Caco-2 (cell line): ENCODE data around the gene PSMB8. TPM values are rescaled to one million over a fixed set of nuclear protein-coding genes. Genes with fewer than 3 reads are reported as not detected.
A peak's percentile ranks its signal among the peaks of the same experiment; 100 is the strongest.

Experiments used
- BruUV-seq: library from RNA; stranded (reverse); fragments of 400-500 nt; replicated peaks from 2 replicates; lab custom pipeline; 2021; lab: Mats Ljungman, UMichigan
- CTCF ChIA-PET: fragments of 300-600 bp; sonication (Branson Sonifier 250); formaldehyde crosslinking; loops from one replicate; lab custom pipeline; 2022; ENCODE audit warnings: antibody characterized with exemption; lab: Charles Lee
- POLR2A ChIA-PET: fragments of 300-600 bp; sonication (Branson Sonifier 250); formaldehyde crosslinking; loops from one replicate; lab custom pipeline; 2022; ENCODE audit warnings: antibody characterized with exemption; lab: Charles Lee
- DNase-seq, 2 experiments: peaks; one replicate each; pipeline versions ENCODE4 v3.0.0 to v3.0.0-alpha.2; 2020 to 2022
- H3K27me3 ChIP-seq: replicated peaks from 2 replicates; pipeline ENCODE4 v1.6.0; 2011; ENCODE audit warnings: low read length; ENCODE audit not compliant: control insufficient read depth, insufficient read depth
- H3K36me3 ChIP-seq: 2 replicates; pipeline ENCODE4 v1.5.1; 2011; ENCODE audit warnings: low read length; ENCODE audit not compliant: control insufficient read depth, insufficient read depth
- H3K4me1 ChIP-seq: fragments of 250-450 bp; sonication (Bioruptor Pico); 2 replicates; pipeline ENCODE4 v1.5.1; 2020; ENCODE audit warnings: mild to moderate bottlenecking
- H3K4me3 ChIP-seq: 2 replicates; pipeline ENCODE4 v1.5.1; 2011; ENCODE audit warnings: low read depth, mild to moderate bottlenecking, control low read depth, low read length
- H3K9me3 ChIP-seq: fragments of 250-450 bp; sonication (Bioruptor Pico); 2 replicates; pipeline ENCODE4 v1.5.1; 2020; ENCODE audit warnings: mild to moderate bottlenecking, moderate library complexity
- H3K27ac Mint-ChIP-seq: one replicate; pipeline ENCODE4 v1.8.0; 2022; ENCODE audit warnings: mixed read lengths; ENCODE audit not compliant: unreplicated experiment
- H3K27me3 Mint-ChIP-seq: one replicate; pipeline ENCODE4 v1.8.0; 2022; ENCODE audit warnings: mixed read lengths; ENCODE audit not compliant: insufficient read depth, unreplicated experiment
- H3K36me3 Mint-ChIP-seq: one replicate; pipeline ENCODE4 v1.8.0; 2022; ENCODE audit warnings: mild to moderate bottlenecking, mixed read lengths; ENCODE audit not compliant: insufficient read depth, unreplicated experiment
- H3K4me1 Mint-ChIP-seq: one replicate; pipeline ENCODE4 v1.8.0; 2022; ENCODE audit warnings: low read depth, mixed read lengths; ENCODE audit not compliant: unreplicated experiment
- H3K4me3 Mint-ChIP-seq: one replicate; pipeline ENCODE4 v1.8.0; 2022; ENCODE audit warnings: mild to moderate bottlenecking, moderate library complexity, mixed read lengths; ENCODE audit not compliant: unreplicated experiment
- H3K9me3 Mint-ChIP-seq: one replicate; pipeline ENCODE4 v1.8.0; 2022; ENCODE audit warnings: mixed read lengths; ENCODE audit not compliant: unreplicated experiment
- CTCF ChIP-seq, 2 experiments: fragments of 200-600 bp in 1 of 2; IDR thresholded peaks; 1 replicate in 1 of 2; 2 replicates in 1 of 2; pipeline versions ENCODE4 v1.5.1 to v1.8.0; 2011 to 2022; ENCODE audit warnings: antibody characterized with exemption in 1 of 2, control low read depth in 1 of 2, inconsistent platforms in 1 of 2, low read depth in 1 of 2, low read length in 1 of 2, mild to moderate bottlenecking in 1 of 2, moderate library complexity in 1 of 2; ENCODE audit not compliant: insufficient read depth in 1 of 2, severe bottlenecking in 1 of 2, unreplicated experiment in 1 of 2
- intact Hi-C: fragments of 100-400 bp; cut with micrococcal nuclease; formaldehyde crosslinking; loops from one replicate; pipeline ENCODE4 v1.10.0; 2022; ENCODE audit not compliant: unreplicated experiment
- total RNA-seq: library from RNA; stranded (reverse); gene quantifications from 2 replicates; pipeline ENCODE4 v1.2.3, GENCODE V29; 2022

The PSMB8 gene
- total RNA-seq, 1 experiment from 2014 or later, result 3.7 TPM

DNA sequence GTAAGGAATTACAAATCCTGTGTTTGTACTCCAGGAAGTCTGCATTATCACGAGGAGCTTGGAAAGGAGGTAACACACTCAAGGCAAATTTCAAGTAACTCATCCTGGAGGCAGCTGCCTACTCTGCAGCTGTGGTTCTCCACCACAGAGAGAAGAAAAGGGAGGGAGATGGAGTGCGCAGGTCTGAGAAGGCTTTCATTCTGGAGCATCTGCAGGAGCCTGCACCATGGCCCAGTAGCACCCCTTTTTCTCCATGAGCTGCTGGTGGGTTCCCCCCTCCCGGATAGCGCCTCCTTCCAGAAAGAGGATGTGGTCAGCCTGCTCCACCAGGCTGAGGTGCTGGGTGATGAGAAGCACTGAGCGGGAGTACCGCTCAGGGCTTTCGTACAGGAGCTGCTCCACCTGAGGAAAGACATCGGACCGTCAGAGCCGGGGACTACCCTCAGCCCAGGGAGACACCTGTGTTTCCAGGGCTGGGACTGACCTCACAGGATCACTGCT is 1.6 kb upstream of the PSMB8 start:
- no TSS peak for BruUV-seq
- no peaks in the 10 kb centered on the region for H3K9me3 ChIP-seq

GRCh38 chr6:32844839-32845383 is 1.1 kb upstream of the PSMB8 start:
- Mint-ChIP-seq H3K9me3 (no peaks in the 10 kb centered on the region), H3K27me3 (peaks cover 8% of the 10 kb centered on the region), H3K4me3 (peak overlapping the region; percentile 72), H3K27ac (peak overlapping the region; percentile 37), H3K4me1 (peaks cover 5% of the 10 kb centered on the region), H3K36me3 (peaks cover 11% of the 10 kb centered on the region)
- no peaks in the 10 kb centered on the region for H3K36me3 ChIP-seq
- H3K9me3 ChIP-seq, result no peaks in the 10 kb centered on the region
- intact Hi-C loops, result loop anchor here (1.0 kb wide), 1 partner anchor 9 kb away; the partner anchor contains the start of gene PSMB9
- ChIA-PET POLR2A (interaction anchor here (0.7 kb wide), 1 partner anchor 127 kb away, joined by 4 read pairs; no protein-coding TSS in a partner anchor), CTCF (interaction anchor here (1.6 to 1.7 kb wide), 2 partner anchors 9 to 23 kb away, joined by 10 to 14 read pairs; partner anchors contain the start of genes PSMB9 and TAP1)
- no peaks in the 10 kb centered on the region; the same call in 1 of the 2 replicates for H3K27me3 ChIP-seq
- peak overlapping the region; percentile 12 for H3K4me3 ChIP-seq
- BruUV-seq, result no TSS peak
- no peaks in the 10 kb centered on the region; the same call in 1 of the 2 replicates for H3K4me1 ChIP-seq
- no peak for DNase-seq
- no peak for TF ChIP-seq CTCF (IDR thresholded peaks at IDR 0.05; ENCODE audit: insufficient read depth in 1 of 2, low read depth in 1 of 2, low read length in 1 of 2, severe bottlenecking in 1 of 2, unreplicated experiment in 1 of 2)

More for the DNA sequence above, 1.6 kb upstream of the PSMB8 start:
- TF ChIP-seq CTCF (IDR thresholded peaks at IDR 0.05; ENCODE audit: insufficient read depth in 1 of 2, low read depth in 1 of 2, low read length in 1 of 2, severe bottlenecking in 1 of 2, unreplicated experiment in 1 of 2), result no peak
- no peaks in the 10 kb centered on the region for H3K36me3 ChIP-seq
- Mint-ChIP-seq H3K27ac (no peak overlapping the region), H3K36me3 (peaks cover 11% of the 10 kb centered on the region), H3K9me3 (no peaks in the 10 kb centered on the region), H3K4me1 (peaks cover 5% of the 10 kb centered on the region), H3K27me3 (peaks cover 10% of the 10 kb centered on the region), H3K4me3 (no peak overlapping the region)
- intact Hi-C loops, result no loop called here
- DNase-seq, result no peak
- no peaks in the 10 kb centered on the region; the same call in 1 of the 2 replicates for H3K27me3 ChIP-seq
- no peak overlapping the region for H3K4me3 ChIP-seq
- H3K4me1 ChIP-seq, result no peaks in the 10 kb centered on the region; the same call in 1 of the 2 replicates
- POLR2A ChIA-PET, result interaction anchor here (0.7 kb wide), 1 partner anchor 126 kb away, joined by 4 read pairs; no protein-coding TSS in a partner anchor
- CTCF ChIA-PET, result interaction anchor here (1.6 to 1.7 kb wide), 2 partner anchors 8 to 23 kb away, joined by 10 to 14 read pairs; partner anchors contain the start of genes PSMB9 and TAP1

- CTCF ChIA-PET, result interaction anchor here (1.7 kb wide), 1 partner anchor 10 kb away, joined by 14 read pairs; the partner anchor contains the start of genes PSMB9 and TAP1
- Histone ChIP-seq H3K9me3 (no peaks in the 10 kb centered on the region), H3K4me1 (no peaks in the 10 kb centered on the region; the same call in 1 of the 2 replicates), H3K36me3 (no peaks in the 10 kb centered on the region), H3K4me3 (peak overlapping the region; percentile 47), H3K27me3 (no peaks in the 10 kb centered on the region; the same call in 1 of the 2 replicates)
- H3K4me3 Mint-ChIP-seq, result peak overlapping the region; percentile 72
- H3K36me3 Mint-ChIP-seq, result peaks cover 11% of the 10 kb centered on the region
- POLR2A ChIA-PET, result no interaction called here
- no TSS peak for BruUV-seq
- no peak overlapping the region for H3K27ac Mint-ChIP-seq
- no peaks in the 10 kb centered on the region for H3K9me3 Mint-ChIP-seq
- intact Hi-C loops, result no loop called here
- peaks cover 5% of the 10 kb centered on the region for H3K4me1 Mint-ChIP-seq
- peaks cover 6% of the 10 kb centered on the region for H3K27me3 Mint-ChIP-seq
- TF ChIP-seq CTCF (IDR thresholded peaks at IDR 0.05; ENCODE audit: insufficient read depth in 1 of 2, low read depth in 1 of 2, low read length in 1 of 2, severe bottlenecking in 1 of 2, unreplicated experiment in 1 of 2), result no peak
- no peak for DNase-seq
Observed at GRCh38 chr6:32843331-32843978, 392 bp downstream of the PSMB8 start.
